ENCODE results near the gene CDC73.
A peak's percentile ranks its signal among the peaks of the same experiment; 100 is the strongest.

CDC73 gene

GRCh38 chr1:193103759-193104501 is 17.9 kb upstream of the CDC73 start:
- peak overlapping the region; percentile 70 for H3K4me3 ChIP-seq (ENCODE audit: extremely low read depth, insufficient read depth, low read length, poor library complexity, severe bottlenecking)
- WGBS, 2 experiments (ENCODE audit: insufficient coverage in 2 of 2) = 50 to 60% methylated on average over 7 to 8 of the region's 9 CpGs
- no peaks in the 10 kb centered on the region for H3K9me3 ChIP-seq (ENCODE audit: control insufficient read depth, low read length)
- H3K4me1 ChIP-seq (ENCODE audit: control insufficient read depth, insufficient read depth, low read length, poor library complexity, severe bottlenecking) = no peaks in the 10 kb centered on the region
- peaks cover 31% of the 10 kb centered on the region for H3K36me3 ChIP-seq (ENCODE audit: control insufficient read depth, insufficient read depth, low read length)
- H3K27ac ChIP-seq (ENCODE audit: low read depth, low read length, severe bottlenecking) = peak overlapping the region; percentile 88

GRCh38 chr1:193104502-193104906 is 17.3 kb upstream of the CDC73 start:
- Histone ChIP-seq H3K4me3 (ENCODE audit: extremely low read depth, insufficient read depth, low read length, poor library complexity, severe bottlenecking) (peak overlapping the region; percentile 70), H3K27ac (ENCODE audit: low read depth, low read length, severe bottlenecking) (peak overlapping the region; percentile 88), H3K4me1 (ENCODE audit: control insufficient read depth, insufficient read depth, low read length, poor library complexity, severe bottlenecking) (no peaks in the 10 kb centered on the region), H3K9me3 (ENCODE audit: control insufficient read depth, low read length) (no peaks in the 10 kb centered on the region), H3K36me3 (ENCODE audit: control insufficient read depth, insufficient read depth, low read length) (peaks cover 25% of the 10 kb centered on the region)
- WGBS, 2 experiments (ENCODE audit: insufficient coverage in 2 of 2) = 0 to 1% methylated on average over 19 to 20 of the region's 24 CpGs

GRCh38 chr1:193104907-193105820 is 16.7 kb upstream of the CDC73 start, which contains the start of gene GLRX2:
Gene GLRX2 (minus strand): TSS chr1:193105414. CDS start chr1:193105382, 32 bp downstream.
- WGBS, 2 experiments (ENCODE audit: insufficient coverage in 2 of 2) = 0% methylated on average over 52 to 55 of the region's 73 CpGs
- H3K27ac ChIP-seq (ENCODE audit: low read depth, low read length, severe bottlenecking) = peak within 1 kb of the TSS; percentile 88

GRCh38 chr1:193105821-193106177 is 16.0 kb upstream of the CDC73 start:
- Histone ChIP-seq H3K27ac (ENCODE audit: low read depth, low read length, severe bottlenecking) (peak overlapping the region; percentile 88), H3K4me1 (ENCODE audit: control insufficient read depth, insufficient read depth, low read length, poor library complexity, severe bottlenecking) (peaks cover under 1% of the 10 kb centered on the region), H3K9me3 (ENCODE audit: control insufficient read depth, low read length) (no peaks in the 10 kb centered on the region), H3K36me3 (ENCODE audit: control insufficient read depth, insufficient read depth, low read length) (peaks cover 12% of the 10 kb centered on the region), H3K4me3 (ENCODE audit: extremely low read depth, insufficient read depth, low read length, poor library complexity, severe bottlenecking) (peak overlapping the region; percentile 70)
- 83 to 88% methylated on average over 1 to 3 of the region's 4 CpGs for WGBS, 2 experiments (ENCODE audit: insufficient coverage in 2 of 2)

More at GRCh38 chr1:193104907-193105820, 16.7 kb upstream of the CDC73 start, which contains the start of gene GLRX2:
- Histone ChIP-seq H3K36me3 (ENCODE audit: control insufficient read depth, insufficient read depth, low read length) (peaks cover 19% of the 10 kb centered on the region), H3K4me1 (ENCODE audit: control insufficient read depth, insufficient read depth, low read length, poor library complexity, severe bottlenecking) (no peaks in the 10 kb centered on the region), H3K4me3 (ENCODE audit: extremely low read depth, insufficient read depth, low read length, poor library complexity, severe bottlenecking) (peak within 1 kb of the TSS; percentile 70), H3K9me3 (ENCODE audit: control insufficient read depth, low read length) (no peaks in the 10 kb centered on the region)

- H3K36me3 ChIP-seq (ENCODE audit: control insufficient read depth, insufficient read depth, low read length) = no peaks in the 10 kb centered on the region
- no peaks in the 10 kb centered on the region for H3K9me3 ChIP-seq (ENCODE audit: control insufficient read depth, low read length)
- peaks cover 16% of the 10 kb centered on the region for H3K4me1 ChIP-seq (ENCODE audit: control insufficient read depth, insufficient read depth, low read length, poor library complexity, severe bottlenecking)
- no peak overlapping the region for H3K4me3 ChIP-seq (ENCODE audit: extremely low read depth, insufficient read depth, low read length, poor library complexity, severe bottlenecking)
- WGBS, 2 experiments (ENCODE audit: insufficient coverage in 2 of 2) = 85 to 89% methylated on average over 2 of the region's 3 CpGs
- no peak overlapping the region for H3K27ac ChIP-seq (ENCODE audit: low read depth, low read length, severe bottlenecking)
Measured at GRCh38 chr1:193108471-193108870, 13.4 kb upstream of the CDC73 start.

- Histone ChIP-seq H3K4me1 (ENCODE audit: control insufficient read depth, insufficient read depth, low read length, poor library complexity, severe bottlenecking) (peaks cover 18% of the 10 kb centered on the region), H3K9me3 (ENCODE audit: control insufficient read depth, low read length) (no peaks in the 10 kb centered on the region), H3K27ac (ENCODE audit: low read depth, low read length, severe bottlenecking) (no peak overlapping the region), H3K4me3 (ENCODE audit: extremely low read depth, insufficient read depth, low read length, poor library complexity, severe bottlenecking) (no peak overlapping the region), H3K36me3 (ENCODE audit: control insufficient read depth, insufficient read depth, low read length) (no peaks in the 10 kb centered on the region)
- WGBS, 2 experiments (ENCODE audit: insufficient coverage in 2 of 2) = 88 to 100% methylated on average over 1 of the region's 1 CpG
Measured at GRCh38 chr1:193109619-193110018, 12.2 kb upstream of the CDC73 start.

- Histone ChIP-seq H3K9me3 (ENCODE audit: control insufficient read depth, low read length) (no peaks in the 10 kb centered on the region), H3K4me1 (ENCODE audit: control insufficient read depth, insufficient read depth, low read length, poor library complexity, severe bottlenecking) (peaks cover 18% of the 10 kb centered on the region), H3K27ac (ENCODE audit: low read depth, low read length, severe bottlenecking) (no peak overlapping the region), H3K36me3 (ENCODE audit: control insufficient read depth, insufficient read depth, low read length) (no peaks in the 10 kb centered on the region), H3K4me3 (ENCODE audit: extremely low read depth, insufficient read depth, low read length, poor library complexity, severe bottlenecking) (no peak overlapping the region)
- 100% methylated on average over 1 of the region's 1 CpG; no CpG with 5 or more reads in 1 of the 2 experiments for WGBS, 2 experiments (ENCODE audit: insufficient coverage in 2 of 2)
Measured at GRCh38 chr1:193110246-193110645, 11.6 kb upstream of the CDC73 start.

GRCh38 chr1:193110864-193111263 is 11.0 kb upstream of the CDC73 start:
- no peaks in the 10 kb centered on the region for H3K9me3 ChIP-seq (ENCODE audit: control insufficient read depth, low read length)
- H3K4me1 ChIP-seq (ENCODE audit: control insufficient read depth, insufficient read depth, low read length, poor library complexity, severe bottlenecking) = peaks cover 22% of the 10 kb centered on the region
- no peaks in the 10 kb centered on the region for H3K36me3 ChIP-seq (ENCODE audit: control insufficient read depth, insufficient read depth, low read length)
- H3K27ac ChIP-seq (ENCODE audit: low read depth, low read length, severe bottlenecking) = no peak overlapping the region
- no peak overlapping the region for H3K4me3 ChIP-seq (ENCODE audit: extremely low read depth, insufficient read depth, low read length, poor library complexity, severe bottlenecking)
- WGBS, 2 experiments (ENCODE audit: insufficient coverage in 2 of 2) = 100% methylated on average over 1 of the region's 3 CpGs; no CpG with 5 or more reads in 1 of the 2 experiments

- Histone ChIP-seq H3K36me3 (ENCODE audit: control insufficient read depth, insufficient read depth, low read length) (no peaks in the 10 kb centered on the region), H3K4me3 (ENCODE audit: extremely low read depth, insufficient read depth, low read length, poor library complexity, severe bottlenecking) (no peak overlapping the region), H3K27ac (ENCODE audit: low read depth, low read length, severe bottlenecking) (peak overlapping the region; percentile 84), H3K9me3 (ENCODE audit: control insufficient read depth, low read length) (no peaks in the 10 kb centered on the region), H3K4me1 (ENCODE audit: control insufficient read depth, insufficient read depth, low read length, poor library complexity, severe bottlenecking) (peaks cover 25% of the 10 kb centered on the region)
- WGBS, 2 experiments (ENCODE audit: insufficient coverage in 2 of 2) = 59 to 65% methylated on average over 4 to 5 of the region's 6 CpGs
Measured at GRCh38 chr1:193111641-193112090, 10.2 kb upstream of the CDC73 start.

- Histone ChIP-seq H3K9me3 (ENCODE audit: control insufficient read depth, low read length) (no peaks in the 10 kb centered on the region), H3K27ac (ENCODE audit: low read depth, low read length, severe bottlenecking) (no peak overlapping the region), H3K4me3 (ENCODE audit: extremely low read depth, insufficient read depth, low read length, poor library complexity, severe bottlenecking) (no peak overlapping the region), H3K36me3 (ENCODE audit: control insufficient read depth, insufficient read depth, low read length) (no peaks in the 10 kb centered on the region), H3K4me1 (ENCODE audit: control insufficient read depth, insufficient read depth, low read length, poor library complexity, severe bottlenecking) (peaks cover 25% of the 10 kb centered on the region)
- WGBS, 2 experiments (ENCODE audit: insufficient coverage in 2 of 2) = 61 to 70% methylated on average over 8 of the region's 9 CpGs
Measured at GRCh38 chr1:193113258-193113991, 8.4 kb upstream of the CDC73 start.

All from mesodermal cell (in vitro differentiated cells).